ENCODE results near the gene TBL3. TPM values are rescaled to one million over a fixed set of nuclear protein-coding genes. Genes with fewer than 3 reads are reported as not detected.

Gene TBL3
- total and polyA plus RNA-seq, 9 of the 15 experiments (the other 6 are each of a cell fraction or from before 2014, with no cell fraction given): 0.97 to 117 (median 24.5) TPM

- TF ChIP-seq, protein P1, sequence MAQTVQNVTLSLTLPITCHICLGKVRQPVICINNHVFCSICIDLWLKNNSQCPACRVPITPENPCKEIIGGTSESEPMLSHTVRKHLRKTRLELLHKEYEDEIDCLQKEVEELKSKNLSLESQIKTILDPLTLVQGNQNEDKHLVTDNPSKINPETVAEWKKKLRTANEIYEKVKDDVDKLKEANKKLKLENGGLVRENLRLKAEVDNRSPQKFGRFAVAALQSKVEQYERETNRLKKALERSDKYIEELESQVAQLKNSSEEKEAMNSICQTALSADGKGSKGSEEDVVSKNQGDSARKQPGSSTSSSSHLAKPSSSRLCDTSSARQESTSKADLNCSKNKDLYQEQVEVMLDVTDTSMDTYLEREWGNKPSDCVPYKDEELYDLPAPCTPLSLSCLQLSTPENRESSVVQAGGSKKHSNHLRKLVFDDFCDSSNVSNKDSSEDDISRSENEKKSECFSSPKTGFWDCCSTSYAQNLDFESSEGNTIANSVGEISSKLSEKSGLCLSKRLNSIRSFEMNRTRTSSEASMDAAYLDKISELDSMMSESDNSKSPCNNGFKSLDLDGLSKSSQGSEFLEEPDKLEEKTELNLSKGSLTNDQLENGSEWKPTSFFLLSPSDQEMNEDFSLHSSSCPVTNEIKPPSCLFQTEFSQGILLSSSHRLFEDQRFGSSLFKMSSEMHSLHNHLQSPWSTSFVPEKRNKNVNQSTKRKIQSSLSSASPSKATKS (CRISPR knock-in tag; IDR thresholded peaks at IDR 0.05): no peak
- no peak for TF ChIP-seq IFI16 (CRISPR knock-in tag; IDR thresholded peaks at IDR 0.05)
- TF ChIP-seq ZNF436 (CRISPR knock-in tag; IDR thresholded peaks at IDR 0.05): no peak
- 0 out of 2 replicates have a peak, but pooled peaks have one; percentile 40 for TF ChIP-seq PHF21A (IDR thresholded peaks at IDR 0.05; ENCODE audit: borderline replicate concordance, low read depth)
- TF ChIP-seq SNRNP70 (optimal IDR thresholded peaks at IDR 0.05; ENCODE audit: low read depth, low read length): peak; percentile 77
- no peak for TF ChIP-seq RBM34 (IDR thresholded peaks at IDR 0.05; ENCODE audit: borderline replicate concordance, insufficient read depth, low read length)
- no peak for TF ChIP-seq SMAD1 (IDR thresholded peaks at IDR 0.05; ENCODE audit: low read depth, low read length, partially characterized antibody)
- TF ChIP-seq ATF2 (CRISPR knock-in tag; IDR thresholded peaks at IDR 0.05): no peak
- TF ChIP-seq MEF2A (IDR thresholded peaks at IDR 0.05; ENCODE audit: control insufficient read depth, low read depth, low read length): no peak
- no peak for TF ChIP-seq ZNF239 (CRISPR knock-in tag; IDR thresholded peaks at IDR 0.05)
- TF ChIP-seq ZNF184 (CRISPR knock-in tag; IDR thresholded peaks at IDR 0.05): no peak
- peak; percentile 51 to 68; a peak in 2 of 4 replicates for TF ChIP-seq TEAD1 (CRISPR knock-in tag; IDR thresholded peaks at IDR 0.05)
- 0 out of 2 replicates have a peak, but pooled peaks have one; percentile 51 for TF ChIP-seq ZNF232 (CRISPR knock-in tag; IDR thresholded peaks at IDR 0.05)
- TF ChIP-seq ZNF695 (CRISPR knock-in tag; IDR thresholded peaks at IDR 0.05): 0 out of 2 replicates have a peak, but pooled peaks have one; percentile 52
- TF ChIP-seq NR2C2 (CRISPR knock-in tag; IDR thresholded peaks at IDR 0.05): no peak
- TF ChIP-seq NR2C2 (tag; IDR thresholded peaks at IDR 0.05): no peak
- TF ChIP-seq SMARCA5 (IDR thresholded peaks at IDR 0.05): no peak
- TF ChIP-seq NCOA6 (IDR thresholded peaks at IDR 0.05): no peak
- TF ChIP-seq PBX2 (CRISPR knock-in tag; IDR thresholded peaks at IDR 0.05; ENCODE audit: low read depth): no peak
- no peak for TF ChIP-seq PBX2 (tag; conservative IDR thresholded peaks at IDR 0.05; ENCODE audit: low read depth)
- TF ChIP-seq CREB5 (CRISPR knock-in tag; IDR thresholded peaks at IDR 0.05): no peak
Measured at GRCh38 chr16:1960665-1961630, 10.9 kb upstream of the TBL3 start (continued).
